ENCODE data around the gene PIGT.

PIGT gene

GRCh38 chr20:45462711-45463509 lies 47.0 kb downstream of the PIGT start:
- TF ChIP-seq CTCF (IDR thresholded peaks at IDR 0.05) (no peak), ZFX (IDR thresholded peaks at IDR 0.05; ENCODE audit: borderline replicate concordance) (no peak)
- no peak overlapping the region for H3K27ac ChIP-seq

DNA sequence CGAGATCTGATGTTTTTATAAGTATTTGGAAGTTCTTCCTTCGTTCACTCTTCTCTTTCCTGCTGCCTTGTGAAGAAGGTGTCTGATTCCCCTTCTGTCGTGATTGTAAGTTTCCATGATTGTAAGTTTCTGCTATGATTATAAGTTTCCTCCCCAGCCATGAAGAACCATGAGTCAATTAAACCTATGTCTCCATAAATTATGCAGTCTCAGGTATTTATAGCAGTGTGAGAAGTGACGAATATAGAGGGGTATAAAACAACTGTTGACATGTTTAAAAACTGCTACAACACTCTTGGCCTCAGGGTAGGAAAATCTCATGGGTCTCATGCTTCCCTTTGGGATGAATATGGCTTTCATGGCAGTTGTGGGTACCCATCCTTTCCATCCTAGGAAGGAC lies 47.8 kb downstream of the PIGT start:
- no peak for TF ChIP-seq ZFX (IDR thresholded peaks at IDR 0.05; ENCODE audit: borderline replicate concordance)
- no peak for TF ChIP-seq CTCF (IDR thresholded peaks at IDR 0.05)
- H3K27ac ChIP-seq, result no peak overlapping the region

GRCh38 chr20:45465491-45466266 lies 49.7 kb downstream of the PIGT start:
- TF ChIP-seq ZFX (IDR thresholded peaks at IDR 0.05; ENCODE audit: borderline replicate concordance), result no peak
- no peak for TF ChIP-seq CTCF (IDR thresholded peaks at IDR 0.05)
- H3K27ac ChIP-seq, result peak overlapping the region; percentile 4; the same call in 1 of the 2 replicates

- TF ChIP-seq CTCF (IDR thresholded peaks at IDR 0.05) (no peak), ZFX (IDR thresholded peaks at IDR 0.05; ENCODE audit: borderline replicate concordance) (no peak)
- H3K27ac ChIP-seq, result no peak overlapping the region
Measured at GRCh38 chr20:45467172-45467571, 51.2 kb downstream of the PIGT start.

GRCh38 chr20:45467861-45468260 lies 51.9 kb downstream of the PIGT start:
- no peak for TF ChIP-seq ZFX (IDR thresholded peaks at IDR 0.05; ENCODE audit: borderline replicate concordance)
- no peak overlapping the region for H3K27ac ChIP-seq

GRCh38 chr20:45469336-45470261 lies 53.7 kb downstream of the PIGT start, which contains the start of gene WFDC2:
Gene WFDC2, plus strand, starts transcription at chr20:45469753. Its CDS starts 29 bp downstream, at chr20:45469782.
- no peak within 1 kb of the TSS for H3K27ac ChIP-seq

More at GRCh38 chr20:45469336-45470261, 53.7 kb downstream of the PIGT start, which contains the start of gene WFDC2:
- TF ChIP-seq CTCF (IDR thresholded peaks at IDR 0.05) (no peak), ZFX (IDR thresholded peaks at IDR 0.05; ENCODE audit: borderline replicate concordance) (no peak)
